ENCODE results near the gene EFNB3. TPM values are rescaled to one million over a fixed set of nuclear protein-coding genes. Genes with fewer than 3 reads are reported as not detected.

The EFNB3 gene
- total RNA-seq (not detected), total RNA-seq (0 to 0.27 (median 0) reads per million in 172 experiments)
- not detected for polyA plus RNA-seq (2013, experiment 1 of 2)
- polyA plus RNA-seq (2013, experiment 2 of 2), result 0.19 TPM

- peaks cover 63% of the 10 kb centered on the region for H3K27me3 Mint-ChIP-seq
- TF ChIP-seq, protein P1, sequence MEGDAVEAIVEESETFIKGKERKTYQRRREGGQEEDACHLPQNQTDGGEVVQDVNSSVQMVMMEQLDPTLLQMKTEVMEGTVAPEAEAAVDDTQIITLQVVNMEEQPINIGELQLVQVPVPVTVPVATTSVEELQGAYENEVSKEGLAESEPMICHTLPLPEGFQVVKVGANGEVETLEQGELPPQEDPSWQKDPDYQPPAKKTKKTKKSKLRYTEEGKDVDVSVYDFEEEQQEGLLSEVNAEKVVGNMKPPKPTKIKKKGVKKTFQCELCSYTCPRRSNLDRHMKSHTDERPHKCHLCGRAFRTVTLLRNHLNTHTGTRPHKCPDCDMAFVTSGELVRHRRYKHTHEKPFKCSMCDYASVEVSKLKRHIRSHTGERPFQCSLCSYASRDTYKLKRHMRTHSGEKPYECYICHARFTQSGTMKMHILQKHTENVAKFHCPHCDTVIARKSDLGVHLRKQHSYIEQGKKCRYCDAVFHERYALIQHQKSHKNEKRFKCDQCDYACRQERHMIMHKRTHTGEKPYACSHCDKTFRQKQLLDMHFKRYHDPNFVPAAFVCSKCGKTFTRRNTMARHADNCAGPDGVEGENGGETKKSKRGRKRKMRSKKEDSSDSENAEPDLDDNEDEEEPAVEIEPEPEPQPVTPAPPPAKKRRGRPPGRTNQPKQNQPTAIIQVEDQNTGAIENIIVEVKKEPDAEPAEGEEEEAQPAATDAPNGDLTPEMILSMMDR (IDR thresholded peaks at IDR 0.05), result no peak
- Histone ChIP-seq H3K9me3 (ENCODE audit: control insufficient read depth in 1 of 2, insufficient read depth in 1 of 2, low read length in 2 of 2) (peaks cover 0 to 17% of the 10 kb centered on the region in 2 experiments), H3K36me3 (ENCODE audit: insufficient read depth, low read length) (peaks cover 22% of the 10 kb centered on the region), H3K4me3 (ENCODE audit: low read length) (peak within 1 kb of the TSS; percentile 30), H3K27ac (ENCODE audit: low read depth in 1 of 2, low read length in 2 of 2) (no peak within 1 kb of the TSS), H3K4me1 (ENCODE audit: insufficient read depth, low read length) (peaks cover 20% of the 10 kb centered on the region), H3K27me3 (ENCODE audit: control insufficient read depth in 1 of 2, insufficient read depth in 2 of 2, low read length in 2 of 2) (peaks cover 49 to 57% of the 10 kb centered on the region in 2 experiments)
- intact Hi-C loops (cut with DNase I, micrococcal nuclease), result no loop called here
- DNase-seq, result peak in 1 of 14 experiments; percentile 38
- peaks cover 34% of the 10 kb centered on the region for H3K36me3 Mint-ChIP-seq (ENCODE audit: low read depth)
- peak within 1 kb of the TSS; percentile 79 for H3K4me3 Mint-ChIP-seq
- no peak within 1 kb of the TSS for H3K27ac Mint-ChIP-seq
- H3K4me1 Mint-ChIP-seq (ENCODE audit: low read depth), result peaks cover 14% of the 10 kb centered on the region
- no peaks in the 10 kb centered on the region for H3K9me3 Mint-ChIP-seq
- CTCF ChIA-PET, result interaction anchor here (0.5 to 0.9 kb wide), 2 partner anchors 17 to 57 kb away, joined by 3 to 4 read pairs; partner anchors contain the start of gene TP53
- POLR2A ChIA-PET, result interaction anchor here (1.6 kb wide), 1 partner anchor 17 kb away, joined by 4 read pairs; the partner anchor contains the start of gene WRAP53
- peak; percentile 42 for ATAC-seq (ENCODE audit: poor library complexity)
Observed at GRCh38 chr17:7704601-7705268, at the start of gene EFNB3. Gene EFNB3 (plus strand): TSS chr17:7705202. CDS start chr17:7705599, 397 bp downstream.

- ChIA-PET POLR2A (interaction anchor here (1.2 kb wide), 1 partner anchor 28 kb away, joined by 3 read pairs; the partner anchor contains the start of gene SAT2), CTCF (no interaction called here)
- Histone ChIP-seq H3K9me3 (ENCODE audit: control insufficient read depth in 1 of 2, insufficient read depth in 1 of 2, low read length in 2 of 2) (peaks cover 0 to 4% of the 10 kb centered on the region in 2 experiments), H3K27me3 (ENCODE audit: control insufficient read depth in 1 of 2, insufficient read depth in 2 of 2, low read length in 2 of 2) (peaks cover 15 to 23% of the 10 kb centered on the region in 2 experiments), H3K4me1 (ENCODE audit: insufficient read depth, low read length) (peaks cover 14% of the 10 kb centered on the region), H3K36me3 (ENCODE audit: insufficient read depth, low read length) (no peaks in the 10 kb centered on the region), H3K4me3 (ENCODE audit: low read length) (no peak overlapping the region), H3K27ac (ENCODE audit: low read depth in 1 of 2, low read length in 2 of 2) (no peak overlapping the region)
- H3K4me1 Mint-ChIP-seq (ENCODE audit: low read depth), result peaks cover 14% of the 10 kb centered on the region
- ATAC-seq (ENCODE audit: poor library complexity), result no peak
- no peak overlapping the region for H3K4me3 Mint-ChIP-seq
- TF ChIP-seq, protein P1 (IDR thresholded peaks at IDR 0.05), result no peak
- no peak overlapping the region for H3K27ac Mint-ChIP-seq
- no peak for DNase-seq
- intact Hi-C loops (cut with DNase I, micrococcal nuclease), result no loop called here
- peaks cover 30% of the 10 kb centered on the region for H3K27me3 Mint-ChIP-seq
- H3K9me3 Mint-ChIP-seq, result no peaks in the 10 kb centered on the region
- H3K36me3 Mint-ChIP-seq (ENCODE audit: low read depth), result no peaks in the 10 kb centered on the region
Observed at GRCh38 chr17:7655541-7655840, 49.5 kb upstream of the EFNB3 start.

DNA sequence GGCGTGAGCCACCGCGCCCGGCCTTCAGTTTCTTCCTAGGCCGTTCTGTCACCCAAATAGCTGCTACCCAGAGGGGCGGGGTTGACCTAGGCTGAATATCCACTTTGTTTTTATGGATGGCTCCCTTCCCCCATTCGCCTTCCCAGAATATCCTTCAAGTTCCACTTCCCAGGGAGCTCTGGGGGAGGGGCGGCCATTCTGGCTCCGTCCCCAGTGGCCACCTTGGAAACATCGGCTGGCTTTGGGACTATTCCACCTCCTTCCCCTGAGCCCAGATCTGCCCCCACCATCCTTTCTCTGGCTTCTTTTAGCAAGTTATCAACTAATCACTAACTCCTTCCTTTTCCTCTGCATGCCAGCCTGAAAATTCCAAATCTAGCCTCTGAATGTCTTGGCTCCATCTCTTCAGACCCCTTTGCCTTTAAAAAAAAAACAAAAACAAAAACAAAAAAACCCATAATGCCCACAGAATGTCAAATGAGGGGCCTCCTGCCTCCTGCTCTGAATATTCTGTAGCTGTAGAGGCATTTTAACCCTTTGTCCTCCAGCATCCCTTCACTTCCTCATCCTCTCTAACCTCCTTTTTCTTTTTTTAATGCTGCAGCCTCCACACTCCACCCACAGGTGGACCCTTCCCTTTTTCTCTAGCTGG, 47.9 kb upstream of the EFNB3 start:
- H3K27me3 ChIP-seq (ENCODE audit: control insufficient read depth in 1 of 2, insufficient read depth in 2 of 2, low read length in 2 of 2), result peaks cover 6 to 9% of the 10 kb centered on the region in 2 experiments
- intact Hi-C loops (cut with DNase I, micrococcal nuclease), result no loop called here
- no peak overlapping the region for H3K27ac ChIP-seq (ENCODE audit: low read depth in 1 of 2, low read length in 2 of 2)
- H3K9me3 Mint-ChIP-seq, result no peaks in the 10 kb centered on the region
- no peaks in the 10 kb centered on the region for H3K9me3 ChIP-seq (ENCODE audit: control insufficient read depth in 1 of 2, insufficient read depth in 1 of 2, low read length in 2 of 2)
- H3K4me1 ChIP-seq (ENCODE audit: insufficient read depth, low read length), result no peaks in the 10 kb centered on the region
- DNase-seq (no peak), ATAC-seq (ENCODE audit: poor library complexity) (no peak)
- CTCF ChIA-PET, result no interaction called here
- POLR2A ChIA-PET, result interaction anchor here (1.3 to 1.6 kb wide), 2 partner anchors 15 to 29 kb away, joined by 3 to 6 read pairs; partner anchors contain the start of gene SAT2
- no peaks in the 10 kb centered on the region for H3K36me3 ChIP-seq (ENCODE audit: insufficient read depth, low read length)
- H3K4me3 Mint-ChIP-seq, result no peak overlapping the region
- peaks cover 20% of the 10 kb centered on the region for H3K27me3 Mint-ChIP-seq
- no peak overlapping the region for H3K4me3 ChIP-seq (ENCODE audit: low read length)
- TF ChIP-seq, protein P1 (IDR thresholded peaks at IDR 0.05), result no peak
- no peak overlapping the region for H3K27ac Mint-ChIP-seq
- no peaks in the 10 kb centered on the region for H3K36me3 Mint-ChIP-seq (ENCODE audit: low read depth)
- H3K4me1 Mint-ChIP-seq (ENCODE audit: low read depth), result peaks cover 7% of the 10 kb centered on the region
